Left ventricle myocardium inferior (tissue), 1 donor: ENCODE data around the gene NLRC5. TPM values are rescaled to one million over a fixed set of nuclear protein-coding genes. Genes with fewer than 3 reads are reported as not detected.
"Not testable (repeated sequence)": the region's sequence is repeated elsewhere in the genome, so short reads cannot be mapped to it uniquely, and the experiment has no call there.

ENCODE experiments used
- DNase-seq: peaks from one replicate; pipeline ENCODE4 v3.0.0-alpha.2; 2020
- H3K27ac ChIP-seq: fragments of 200-600 bp; replicated peaks from 2 replicates; pipeline ENCODE4 v1.8.0; 2021
- H3K27me3 ChIP-seq: fragments of 200-600 bp; 2 replicates; pipeline ENCODE4 v1.8.0; 2021; ENCODE audit warnings: low read depth
- H3K36me3 ChIP-seq: fragments of 200-600 bp; 2 replicates; pipeline ENCODE4 v1.8.0; 2021
- H3K4me1 ChIP-seq: fragments of 200-600 bp; 2 replicates; pipeline ENCODE4 v1.8.0; 2021
- H3K4me3 ChIP-seq: fragments of 200-600 bp; 2 replicates; pipeline ENCODE4 v1.8.0; 2021; ENCODE audit warnings: mild to moderate bottlenecking, moderate library complexity
- H3K9me3 ChIP-seq: fragments of 200-600 bp; replicated peaks from 2 replicates; pipeline ENCODE4 v1.8.0; 2021
- intact Hi-C: fragments of 100-400 bp; cut with micrococcal nuclease; formaldehyde crosslinking; loops from one replicate; pipeline ENCODE4 v1.11.0; 2022
- total RNA-seq: library from RNA; stranded (reverse); fragmentation: NEBNext Ultra II Directional; extraction: Animal tissue kit (Norgen Biotek cat#: 25700); gene quantifications from one replicate; pipeline ENCODE4 v1.2.1, GENCODE V29; 2021
- TF ChIP-seq, protein P1 (sequence below): fragments of 200-600 bp; IDR thresholded peaks from 2 replicates; pipeline ENCODE4 v1.8.0; 2021; ENCODE audit warnings: antibody characterized with exemption, mild to moderate bottlenecking, borderline replicate concordance
- donor health status: DM: no; HTN: yes; CAD: no; lungs with severe emphysema.

The NLRC5 gene
- total RNA-seq, 1 donor from 2014 or later: 6.6 TPM

DNA sequence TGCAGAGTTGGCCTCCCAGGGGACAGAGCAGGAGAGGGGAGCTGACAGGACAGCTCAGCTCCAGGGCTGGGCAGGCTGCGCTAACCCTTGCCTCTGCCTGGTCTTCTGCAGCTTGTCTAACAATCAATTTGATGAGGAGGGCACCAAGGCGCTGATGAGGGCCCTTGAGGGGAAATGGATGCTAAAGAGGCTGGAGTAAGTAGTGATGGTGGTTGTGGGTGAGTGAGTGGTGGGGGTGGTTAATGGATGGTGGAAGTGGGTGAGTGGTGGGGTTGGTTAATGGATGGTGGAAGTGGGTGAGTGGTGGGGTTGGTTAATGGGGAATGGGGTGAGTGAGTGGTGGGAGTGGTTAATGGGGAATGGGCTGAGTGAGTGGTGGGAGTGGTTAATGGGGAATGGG is 81.1 kb downstream of the NLRC5 start:
- peaks cover 9% of the 10 kb centered on the region for H3K36me3 ChIP-seq
- H3K27ac ChIP-seq: no peak overlapping the region
- DNase-seq: no peak
- intact Hi-C loops: no loop called here
- no peak overlapping the region for H3K4me3 ChIP-seq
- no peaks in the 10 kb centered on the region for H3K27me3 ChIP-seq
- H3K4me1 ChIP-seq: peaks cover 2% of the 10 kb centered on the region
- TF ChIP-seq, protein P1, sequence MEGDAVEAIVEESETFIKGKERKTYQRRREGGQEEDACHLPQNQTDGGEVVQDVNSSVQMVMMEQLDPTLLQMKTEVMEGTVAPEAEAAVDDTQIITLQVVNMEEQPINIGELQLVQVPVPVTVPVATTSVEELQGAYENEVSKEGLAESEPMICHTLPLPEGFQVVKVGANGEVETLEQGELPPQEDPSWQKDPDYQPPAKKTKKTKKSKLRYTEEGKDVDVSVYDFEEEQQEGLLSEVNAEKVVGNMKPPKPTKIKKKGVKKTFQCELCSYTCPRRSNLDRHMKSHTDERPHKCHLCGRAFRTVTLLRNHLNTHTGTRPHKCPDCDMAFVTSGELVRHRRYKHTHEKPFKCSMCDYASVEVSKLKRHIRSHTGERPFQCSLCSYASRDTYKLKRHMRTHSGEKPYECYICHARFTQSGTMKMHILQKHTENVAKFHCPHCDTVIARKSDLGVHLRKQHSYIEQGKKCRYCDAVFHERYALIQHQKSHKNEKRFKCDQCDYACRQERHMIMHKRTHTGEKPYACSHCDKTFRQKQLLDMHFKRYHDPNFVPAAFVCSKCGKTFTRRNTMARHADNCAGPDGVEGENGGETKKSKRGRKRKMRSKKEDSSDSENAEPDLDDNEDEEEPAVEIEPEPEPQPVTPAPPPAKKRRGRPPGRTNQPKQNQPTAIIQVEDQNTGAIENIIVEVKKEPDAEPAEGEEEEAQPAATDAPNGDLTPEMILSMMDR: no peak
- no peaks in the 10 kb centered on the region for H3K9me3 ChIP-seq

DNA sequence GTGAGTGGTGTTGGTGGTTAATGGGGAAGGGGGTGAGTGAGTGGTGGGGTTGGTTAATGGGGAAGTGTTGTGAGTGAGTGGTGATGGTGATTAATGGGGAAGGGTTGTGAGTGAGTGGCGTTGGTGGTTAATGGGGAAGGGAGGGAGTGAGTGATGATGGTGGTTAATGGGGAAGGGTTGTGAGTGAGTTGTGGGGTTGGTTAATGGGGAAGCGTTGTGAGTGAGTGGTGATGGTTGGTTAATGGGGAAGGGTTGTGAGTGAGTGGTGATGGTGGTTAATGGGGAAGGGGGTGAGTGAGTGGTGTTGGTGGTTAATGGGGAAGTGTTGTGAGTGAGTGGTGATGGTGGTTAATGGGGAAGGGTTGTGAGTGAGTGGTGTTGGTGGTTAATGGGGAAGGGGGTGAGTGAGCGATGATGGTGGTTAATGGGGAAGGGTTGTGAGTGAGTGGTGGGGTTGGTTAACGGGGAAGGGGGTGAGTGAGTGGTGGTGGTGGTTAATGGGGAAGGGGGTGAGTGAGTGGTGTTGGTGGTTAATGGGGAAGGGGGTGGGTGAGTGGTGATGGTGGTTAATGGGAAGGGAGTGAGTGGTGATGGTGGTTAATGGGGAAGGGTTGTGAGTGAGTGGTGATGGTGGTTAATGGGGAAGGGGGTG is 81.8 kb downstream of the NLRC5 start:
- H3K4me3 ChIP-seq, H3K36me3 ChIP-seq, H3K27me3 ChIP-seq, H3K9me3 ChIP-seq, H3K27ac ChIP-seq, intact Hi-C loops, H3K4me1 ChIP-seq, DNase-seq: not testable (repeated sequence)

DNA sequence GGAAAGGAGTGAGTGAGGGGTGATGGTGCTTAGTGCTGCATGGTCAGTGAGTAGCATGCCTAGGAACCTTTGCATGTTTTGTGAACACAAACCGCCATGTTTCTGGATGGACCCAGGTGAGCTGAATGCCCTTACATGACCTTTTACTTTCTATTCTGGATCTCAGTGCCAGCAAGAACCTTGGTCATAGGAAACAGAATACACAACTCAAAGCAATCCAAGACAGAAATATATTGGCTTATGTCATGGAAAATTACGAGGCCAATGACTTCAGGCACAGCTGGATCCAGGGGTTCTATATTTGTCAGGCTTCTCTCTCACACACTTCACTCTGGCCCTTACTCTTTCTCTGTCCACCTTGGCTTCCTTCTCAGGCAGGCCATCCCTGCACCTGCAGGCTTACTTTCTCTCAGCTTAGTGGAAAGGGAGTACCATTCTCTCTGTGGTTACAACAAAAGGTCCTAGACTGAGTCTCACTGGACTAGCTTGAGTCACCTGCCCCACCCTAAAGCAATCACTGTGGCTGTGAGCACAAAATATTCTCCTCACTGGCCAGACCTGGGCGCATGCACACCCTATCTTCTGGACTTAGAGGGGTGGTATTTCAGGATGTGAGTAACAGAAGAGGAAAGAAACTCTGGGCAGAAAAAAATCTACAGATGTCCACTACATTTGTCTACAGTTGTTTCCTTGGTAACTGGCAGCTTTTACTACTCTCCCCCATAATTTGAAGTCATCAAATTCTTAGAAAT is 82.7 kb downstream of the NLRC5 start:
- no peaks in the 10 kb centered on the region for H3K27me3 ChIP-seq

DNA sequence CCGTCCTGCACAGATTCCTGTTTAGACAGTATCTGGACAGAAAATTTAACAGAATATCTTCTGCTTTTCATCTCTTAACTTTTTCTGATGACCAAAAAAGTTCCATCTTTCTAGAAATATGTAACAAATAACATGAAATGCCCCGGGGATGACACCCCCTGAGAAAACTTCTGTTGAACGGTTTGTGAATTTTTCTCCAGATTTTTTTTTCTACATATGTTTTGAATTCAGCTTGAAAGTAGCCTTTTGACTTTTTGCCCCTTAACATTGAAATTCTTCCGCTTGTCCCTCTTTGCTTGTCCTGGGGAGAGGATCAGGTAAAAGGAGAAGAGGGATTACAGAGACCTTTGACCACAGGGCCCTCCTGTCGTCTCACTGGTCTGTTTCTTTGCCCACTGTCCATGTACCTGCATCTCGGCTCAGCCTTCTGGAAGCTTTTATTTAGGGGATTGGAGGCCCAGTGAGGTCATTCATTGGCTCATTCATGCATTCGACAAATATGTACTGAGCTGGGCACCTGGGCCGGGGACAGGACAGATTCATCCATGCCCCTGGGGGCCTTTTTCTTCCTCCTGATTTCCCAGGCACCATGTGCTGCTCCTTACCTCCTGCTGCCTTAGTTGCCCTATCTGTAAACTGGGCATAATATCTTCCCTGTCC is 83.4 kb downstream of the NLRC5 start:
- H3K4me3 ChIP-seq: no peak overlapping the region
- no peak for DNase-seq
- H3K9me3 ChIP-seq: no peaks in the 10 kb centered on the region
- H3K27me3 ChIP-seq: no peaks in the 10 kb centered on the region
- TF ChIP-seq, protein P1: no peak
- peaks cover 2% of the 10 kb centered on the region for H3K4me1 ChIP-seq
- intact Hi-C loops: no loop called here
- peaks cover 4% of the 10 kb centered on the region for H3K36me3 ChIP-seq
- H3K27ac ChIP-seq: no peak overlapping the region

More for the DNA sequence above, 82.7 kb downstream of the NLRC5 start:
- Histone ChIP-seq H3K4me3 (no peak overlapping the region), H3K9me3 (no peaks in the 10 kb centered on the region), H3K27ac (no peak overlapping the region), H3K36me3 (peaks cover 10% of the 10 kb centered on the region), H3K4me1 (peaks cover 2% of the 10 kb centered on the region)
- TF ChIP-seq, protein P1: no peak
- intact Hi-C loops: no loop called here
- DNase-seq: no peak

DNA sequence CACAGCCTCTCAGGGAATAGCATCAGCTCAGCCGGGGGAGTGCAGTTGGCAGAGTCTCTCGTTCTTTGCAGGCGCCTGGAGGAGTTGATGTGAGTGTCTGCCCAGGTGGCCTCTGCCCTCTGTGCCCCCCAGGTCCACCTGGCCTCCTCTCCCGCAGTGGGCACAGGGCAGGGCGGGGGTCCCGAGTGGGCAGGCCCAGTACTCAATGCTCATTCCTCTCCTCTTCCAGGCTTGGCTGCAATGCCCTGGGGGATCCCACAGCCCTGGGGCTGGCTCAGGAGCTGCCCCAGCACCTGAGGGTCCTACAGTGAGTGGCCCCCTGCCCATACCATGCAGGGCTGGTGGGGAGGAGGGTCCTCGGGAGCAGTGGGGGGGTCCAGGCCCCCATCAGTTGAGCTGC is 88.4 kb downstream of the NLRC5 start:
- H3K4me1 ChIP-seq: peaks cover under 1% of the 10 kb centered on the region
- H3K36me3 ChIP-seq: peaks cover 13% of the 10 kb centered on the region
- H3K27me3 ChIP-seq: no peaks in the 10 kb centered on the region
- TF ChIP-seq, protein P1: no peak
- DNase-seq: no peak
- H3K27ac ChIP-seq: no peak overlapping the region
- intact Hi-C loops: no loop called here
- H3K9me3 ChIP-seq: no peaks in the 10 kb centered on the region
- H3K4me3 ChIP-seq: no peak overlapping the region
